ENCODE data around the gene SERP2. TPM values are rescaled to one million over a fixed set of nuclear protein-coding genes. Genes with fewer than 3 reads are reported as not detected.

Gene SERP2
- total RNA-seq, 1 experiment from 2014 or later = not detected

DNA sequence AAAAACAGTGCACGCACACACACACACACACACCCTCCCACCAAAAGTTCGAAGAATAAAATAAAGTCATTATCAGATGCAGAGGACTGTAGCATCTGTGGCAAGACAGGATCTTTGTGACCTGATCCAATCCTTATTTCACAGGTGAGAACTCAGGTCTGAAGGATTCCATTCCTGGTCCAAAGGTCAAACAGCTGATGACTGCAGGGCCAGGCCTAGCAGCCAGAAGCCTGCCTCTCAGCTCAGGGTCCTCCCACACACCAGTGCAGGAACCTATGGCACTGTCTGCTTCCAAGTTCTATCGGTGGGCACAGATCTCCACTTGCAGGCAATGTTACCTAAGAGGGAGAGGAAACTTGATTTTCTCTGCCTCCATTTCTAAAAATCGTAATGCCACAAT lies 57.5 kb downstream of the SERP2 start:
- no peaks in the 10 kb centered on the region for H3K9me3 Mint-ChIP-seq (ENCODE audit: unreplicated experiment)
- intact Hi-C loops (cut with micrococcal nuclease) = no loop called here
- H3K4me3 Mint-ChIP-seq (ENCODE audit: unreplicated experiment) = no peak overlapping the region
- no TSS peak for BruUV-seq (replicated peaks)
- POLR2A ChIA-PET = interaction anchor here (0.7 to 11.8 kb wide), 3 partner anchors 120 to 241 kb away, joined by 3 to 341 read pairs (median 3); no protein-coding TSS in a partner anchor
- H3K36me3 Mint-ChIP-seq (ENCODE audit: insufficient read depth, unreplicated experiment) = peaks cover 42% of the 10 kb centered on the region
- no peak for DNase-seq (ENCODE audit: unreplicated experiment)
- no peak for TF ChIP-seq CTCF (IDR thresholded peaks at IDR 0.05; ENCODE audit: unreplicated experiment)
- no peaks in the 10 kb centered on the region for H3K27me3 Mint-ChIP-seq (ENCODE audit: insufficient read depth, unreplicated experiment)
- peaks cover 30% of the 10 kb centered on the region for H3K4me1 Mint-ChIP-seq (ENCODE audit: insufficient read depth, unreplicated experiment)
- CTCF ChIA-PET = interaction anchor here (1.0 to 1.4 kb wide), 2 partner anchors 188 to 517 kb away, joined by 3 to 4 read pairs; no protein-coding TSS in a partner anchor
- no peak overlapping the region for H3K27ac Mint-ChIP-seq (ENCODE audit: low read depth, unreplicated experiment)

GRCh38 chr13:44432650-44433049 lies 59.0 kb downstream of the SERP2 start:
- peak; percentile 31 for DNase-seq (ENCODE audit: unreplicated experiment)
- ChIA-PET POLR2A (interaction anchor here (1.0 to 11.8 kb wide), 8 partner anchors 33 to 291 kb away, joined by 3 to 341 read pairs (median 4); no protein-coding TSS in a partner anchor), CTCF (interaction anchor here (0.6 kb wide), 2 partner anchors 12 to 490 kb away, joined by 3 read pairs; no protein-coding TSS in a partner anchor)
- peaks cover 35% of the 10 kb centered on the region for H3K4me1 Mint-ChIP-seq (ENCODE audit: insufficient read depth, unreplicated experiment)
- H3K27ac Mint-ChIP-seq (ENCODE audit: low read depth, unreplicated experiment) = no peak overlapping the region
- H3K36me3 Mint-ChIP-seq (ENCODE audit: insufficient read depth, unreplicated experiment) = peaks cover 49% of the 10 kb centered on the region
- H3K9me3 Mint-ChIP-seq (ENCODE audit: unreplicated experiment) = no peaks in the 10 kb centered on the region
- intact Hi-C loops (cut with micrococcal nuclease) = no loop called here
- H3K27me3 Mint-ChIP-seq (ENCODE audit: insufficient read depth, unreplicated experiment) = no peaks in the 10 kb centered on the region
- H3K4me3 Mint-ChIP-seq (ENCODE audit: unreplicated experiment) = peak overlapping the region; percentile 92
- no TSS peak for BruUV-seq (replicated peaks)
- TF ChIP-seq CTCF (IDR thresholded peaks at IDR 0.05; ENCODE audit: unreplicated experiment) = no peak

- H3K27me3 Mint-ChIP-seq (ENCODE audit: insufficient read depth, unreplicated experiment) = no peaks in the 10 kb centered on the region
- ChIA-PET CTCF (interaction anchor here (0.6 to 2.3 kb wide), 11 partner anchors 113 to 819 kb away, joined by 3 to 8 read pairs (median 4); no protein-coding TSS in a partner anchor), POLR2A (interaction anchor here (0.7 to 11.8 kb wide), 31 partner anchors 8 to 1048 kb away, joined by 3 to 341 read pairs (median 6); no protein-coding TSS in a partner anchor)
- H3K9me3 Mint-ChIP-seq (ENCODE audit: unreplicated experiment) = no peaks in the 10 kb centered on the region
- peaks cover 41% of the 10 kb centered on the region for H3K4me1 Mint-ChIP-seq (ENCODE audit: insufficient read depth, unreplicated experiment)
- no peak overlapping the region for H3K27ac Mint-ChIP-seq (ENCODE audit: low read depth, unreplicated experiment)
- TF ChIP-seq CTCF (IDR thresholded peaks at IDR 0.05; ENCODE audit: unreplicated experiment) = no peak
- intact Hi-C loops (cut with micrococcal nuclease) = no loop called here
- BruUV-seq (replicated peaks) = no TSS peak
- H3K36me3 Mint-ChIP-seq (ENCODE audit: insufficient read depth, unreplicated experiment) = peaks cover 49% of the 10 kb centered on the region
- peak overlapping the region; percentile 92 for H3K4me3 Mint-ChIP-seq (ENCODE audit: unreplicated experiment)
- no peak for DNase-seq (ENCODE audit: unreplicated experiment)
Measured at GRCh38 chr13:44433863-44434765, 60.5 kb downstream of the SERP2 start.

GRCh38 chr13:44434766-44435141 lies 61.1 kb downstream of the SERP2 start:
- peak overlapping the region; percentile 96 for H3K27ac Mint-ChIP-seq (ENCODE audit: low read depth, unreplicated experiment)
- no peaks in the 10 kb centered on the region for H3K9me3 Mint-ChIP-seq (ENCODE audit: unreplicated experiment)
- no peak for DNase-seq (ENCODE audit: unreplicated experiment)
- no peaks in the 10 kb centered on the region for H3K27me3 Mint-ChIP-seq (ENCODE audit: insufficient read depth, unreplicated experiment)
- peaks cover 41% of the 10 kb centered on the region for H3K4me1 Mint-ChIP-seq (ENCODE audit: insufficient read depth, unreplicated experiment)
- H3K36me3 Mint-ChIP-seq (ENCODE audit: insufficient read depth, unreplicated experiment) = peaks cover 47% of the 10 kb centered on the region
- CTCF ChIA-PET = interaction anchor here (0.6 to 2.3 kb wide), 9 partner anchors 78 to 1276 kb away, joined by 3 to 7 read pairs (median 4); no protein-coding TSS in a partner anchor
- TF ChIP-seq CTCF (IDR thresholded peaks at IDR 0.05; ENCODE audit: unreplicated experiment) = no peak
- POLR2A ChIA-PET = interaction anchor here (0.6 to 11.8 kb wide), 56 partner anchors 9 to 1927 kb away, joined by 3 to 341 read pairs (median 4); no protein-coding TSS in a partner anchor
- BruUV-seq (replicated peaks) = no TSS peak
- H3K4me3 Mint-ChIP-seq (ENCODE audit: unreplicated experiment) = peak overlapping the region; percentile 92
- intact Hi-C loops (cut with micrococcal nuclease) = loop anchor here (1.0 kb wide), 2 partner anchors 121 to 191 kb away; no protein-coding TSS in a partner anchor
